Measurements from ENCODE around the gene PYGO2.
"Not testable (repeated sequence)": the region's sequence is repeated elsewhere in the genome, so short reads cannot be mapped to it uniquely, and the experiment has no call there.

PYGO2 gene

GRCh38 chr1:155000726-155001424 lies 39.3 kb upstream of the PYGO2 start:
- peak in 1 of 2 donors; percentile 61 for DNase-seq (ENCODE audit: low read depth in 2 of 2, low spot score in 1 of 2)

GRCh38 chr1:155000411-155000725 lies 38.8 kb upstream of the PYGO2 start:
- no peak for DNase-seq (ENCODE audit: low read depth in 2 of 2, low spot score in 1 of 2)

- no peak for DNase-seq (ENCODE audit: low read depth in 2 of 2, low spot score in 1 of 2)
These were observed 38.2 kb upstream of the PYGO2 start for GRCh38 chr1:154999571-155000410.

GRCh38 chr1:154998818-154999570 lies 37.4 kb upstream of the PYGO2 start:
- DNase-seq (ENCODE audit: low read depth in 2 of 2, low spot score in 1 of 2): no peak

- DNase-seq (ENCODE audit: low read depth in 2 of 2, low spot score in 1 of 2): no peak
These were observed 36.7 kb upstream of the PYGO2 start for GRCh38 chr1:154998201-154998780.

- DNase-seq (ENCODE audit: low read depth in 2 of 2, low spot score in 1 of 2): no peak
These were observed 35.6 kb upstream of the PYGO2 start for GRCh38 chr1:154996966-154997701.

GRCh38 chr1:154995301-154995983 lies 33.9 kb upstream of the PYGO2 start:
- not testable (repeated sequence) for DNase-seq (ENCODE audit: low read depth in 2 of 2, low spot score in 1 of 2)

GRCh38 chr1:154994591-154994990 lies 33.0 kb upstream of the PYGO2 start:
- DNase-seq (ENCODE audit: low read depth in 2 of 2, low spot score in 1 of 2): no peak

GRCh38 chr1:154994269-154994587 lies 32.6 kb upstream of the PYGO2 start:
- no peak for DNase-seq (ENCODE audit: low read depth in 2 of 2, low spot score in 1 of 2)

GRCh38 chr1:154993572-154994268 lies 32.1 kb upstream of the PYGO2 start, which contains the start of gene LENEP:
Gene LENEP, plus strand, starts transcription at chr1:154993586. Its CDS starts 22 bp downstream, at chr1:154993608.
- no peak for DNase-seq (ENCODE audit: low read depth in 2 of 2, low spot score in 1 of 2)

- DNase-seq (ENCODE audit: low read depth in 2 of 2, low spot score in 1 of 2): no peak
These were observed 31.4 kb upstream of the PYGO2 start for GRCh38 chr1:154992721-154993571.

- DNase-seq (ENCODE audit: low read depth in 2 of 2, low spot score in 1 of 2): no peak
These were observed 28.7 kb upstream of the PYGO2 start for GRCh38 chr1:154990276-154990675.

- no peak for DNase-seq (ENCODE audit: low read depth in 2 of 2, low spot score in 1 of 2)
These were observed 27.7 kb upstream of the PYGO2 start for GRCh38 chr1:154989195-154989860.

GRCh38 chr1:154988058-154988954 lies 26.7 kb upstream of the PYGO2 start:
- DNase-seq (ENCODE audit: low read depth in 2 of 2, low spot score in 1 of 2): no peak

- no peak for DNase-seq (ENCODE audit: low read depth in 2 of 2, low spot score in 1 of 2)
These were observed 25.7 kb upstream of the PYGO2 start for GRCh38 chr1:154987326-154987725.

GRCh38 chr1:154986736-154987135 lies 25.2 kb upstream of the PYGO2 start:
- not testable (repeated sequence) for DNase-seq (ENCODE audit: low read depth in 2 of 2, low spot score in 1 of 2)

- DNase-seq (ENCODE audit: low read depth in 2 of 2, low spot score in 1 of 2): no peak
These were observed 22.3 kb upstream of the PYGO2 start for GRCh38 chr1:154983776-154984466.

Data from stimulated activated CD8-positive, alpha-beta memory T cell treated with anti-CD3 and anti-CD28 coated beads, Interleukin-4, amount 100 ng/mL, for 1 hour (primary cell).